CD4-positive, alpha-beta T cell treated with Interleukin-15 for 4 hours (primary cell): ENCODE results near the gene SNX3.

ENCODE experiments used
- DNase-seq: peaks from one replicate; pipeline ENCODE4 v3.0.0-alpha.2; 2020; ENCODE audit warnings: low spot score

SNX3 gene

DNA sequence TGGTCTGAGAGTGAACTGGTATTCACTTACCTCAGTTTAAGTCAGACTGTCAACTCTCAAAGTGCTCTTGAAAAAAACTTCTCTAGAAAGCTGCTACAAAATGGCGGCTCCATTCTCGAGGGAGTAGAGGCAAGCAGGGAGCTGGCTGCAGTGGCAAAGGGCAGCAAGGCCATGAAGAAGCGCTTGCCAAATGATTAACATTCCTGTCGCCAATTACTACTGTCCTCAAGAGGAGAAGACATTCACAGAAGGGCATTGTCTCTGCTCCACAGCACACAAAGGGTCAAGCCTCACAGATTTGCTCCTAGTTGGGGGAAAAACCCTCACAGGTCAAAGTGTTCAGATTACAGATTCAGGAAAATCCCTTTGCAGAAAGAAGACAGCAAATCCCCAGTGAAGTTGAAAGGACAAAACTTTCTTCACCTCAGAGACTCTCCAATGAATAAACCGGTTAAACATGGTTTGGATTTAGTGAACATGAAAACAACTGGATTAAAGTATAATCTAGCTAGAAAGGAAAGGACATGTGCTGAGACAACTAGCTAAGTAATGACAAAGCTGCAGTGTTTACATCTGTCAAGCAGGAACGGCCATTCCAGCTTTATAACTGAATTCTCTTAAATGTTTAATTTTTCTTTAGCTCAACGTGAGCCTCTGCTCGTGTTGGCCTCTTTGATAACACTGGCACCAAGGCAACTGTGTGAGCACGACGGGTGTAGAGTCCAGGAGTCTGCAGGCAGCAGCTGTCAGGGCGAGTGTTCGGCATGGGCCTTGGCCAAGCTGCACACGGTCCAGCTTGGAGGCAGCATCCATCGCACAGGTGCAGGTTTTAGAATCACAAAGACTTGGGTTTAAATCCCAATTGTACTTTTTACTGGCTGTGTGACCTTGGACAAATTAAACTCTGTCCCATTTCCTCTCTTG is 57.4 kb downstream of the SNX3 start:
- no peak for DNase-seq

DNA sequence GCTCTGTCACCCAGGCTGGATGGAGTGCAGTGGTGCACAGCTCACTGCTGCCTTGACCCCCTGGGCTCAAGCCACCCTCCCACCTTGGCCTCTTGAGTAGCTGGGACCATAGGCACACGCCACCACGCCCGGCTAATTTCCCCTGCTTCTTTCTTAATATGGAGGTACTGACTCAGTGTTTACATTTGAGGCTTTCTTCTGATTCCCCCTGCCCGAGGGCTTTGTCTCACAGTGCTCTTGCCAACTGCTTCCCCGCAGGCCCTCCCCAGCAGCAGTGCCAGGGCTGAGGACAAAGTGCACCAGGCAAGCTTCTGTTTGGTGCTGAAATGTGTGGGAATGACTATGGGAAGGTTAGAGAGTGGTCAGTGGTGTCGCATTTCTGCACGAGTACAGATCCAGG is 60.2 kb downstream of the SNX3 start:
- DNase-seq = no peak

DNA sequence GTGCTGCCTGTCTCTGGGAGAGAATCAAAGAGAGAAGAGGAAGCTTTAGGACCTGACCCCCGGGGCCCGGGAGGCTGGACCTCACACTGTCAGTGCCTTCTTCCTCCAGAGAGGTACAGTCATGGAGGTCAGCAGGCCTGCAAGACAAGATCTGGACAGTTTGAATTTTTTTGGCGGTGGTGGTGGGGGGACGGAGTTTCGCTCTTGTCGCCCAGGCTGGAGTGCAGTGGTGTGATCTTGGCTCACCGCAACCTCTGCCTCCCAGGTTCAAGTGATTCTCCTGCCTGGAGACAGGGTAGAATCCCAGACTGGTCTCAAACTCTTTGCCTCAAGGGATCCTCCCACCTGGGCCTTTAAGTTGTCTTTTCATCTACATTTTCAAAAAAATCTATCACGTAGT is 60.7 kb downstream of the SNX3 start:
- no peak for DNase-seq

DNA sequence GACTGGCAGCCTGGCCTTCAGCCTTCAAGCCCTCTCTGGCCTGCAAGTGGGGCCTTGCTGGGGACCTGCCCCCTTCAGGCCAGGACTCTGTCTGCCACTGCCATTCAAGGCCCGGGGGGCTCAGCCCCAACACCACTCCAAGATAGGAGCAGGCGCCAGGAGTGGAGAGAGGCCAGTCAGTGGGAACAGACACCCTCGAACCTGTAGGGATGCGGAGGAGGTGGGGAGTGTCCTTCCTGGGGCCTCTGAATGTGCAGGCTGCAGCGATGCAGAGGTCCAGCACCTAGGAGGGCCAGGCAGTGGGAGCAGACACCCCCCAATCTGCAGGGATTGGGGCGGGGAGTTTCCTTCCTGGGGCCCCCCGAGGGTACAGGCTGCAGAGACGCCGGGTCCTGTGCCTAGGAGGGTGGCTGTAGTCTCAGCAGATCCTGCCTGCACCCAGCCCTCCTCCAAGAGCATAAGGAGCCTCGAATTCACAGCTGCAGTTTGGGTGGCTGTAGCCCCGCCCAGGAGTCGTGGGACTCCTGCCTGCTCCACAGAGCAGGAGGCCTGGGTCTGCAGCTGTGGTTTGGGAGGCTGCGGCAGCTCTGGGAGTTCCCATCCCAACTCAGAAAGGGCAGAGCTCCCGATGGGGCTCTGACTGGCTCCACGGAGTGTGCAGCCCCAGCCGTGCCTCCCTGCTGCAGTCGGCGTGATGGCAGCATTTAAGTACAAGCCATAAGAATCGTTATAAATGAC is 61.9 kb downstream of the SNX3 start:
- no peak for DNase-seq

DNA sequence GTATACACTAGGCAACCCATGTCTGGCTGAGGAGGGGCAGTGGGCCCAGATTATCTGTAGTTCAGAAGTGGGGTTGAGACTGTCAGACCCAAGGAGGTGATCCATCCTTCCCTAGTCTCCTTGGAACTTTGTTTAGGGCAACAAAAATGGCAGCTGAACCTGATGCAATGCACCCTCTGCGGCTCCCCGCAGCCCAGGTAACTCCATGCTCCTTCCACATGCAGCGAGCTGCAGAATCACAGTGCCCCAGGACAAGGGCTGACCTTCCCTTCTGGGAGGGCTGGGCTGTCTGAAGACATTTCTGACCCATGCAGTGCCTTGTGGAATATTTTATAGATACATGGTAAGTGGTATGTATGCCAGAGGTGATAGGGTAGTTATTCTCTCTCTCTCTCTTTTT is 65.6 kb downstream of the SNX3 start:
- no peak for DNase-seq

DNA sequence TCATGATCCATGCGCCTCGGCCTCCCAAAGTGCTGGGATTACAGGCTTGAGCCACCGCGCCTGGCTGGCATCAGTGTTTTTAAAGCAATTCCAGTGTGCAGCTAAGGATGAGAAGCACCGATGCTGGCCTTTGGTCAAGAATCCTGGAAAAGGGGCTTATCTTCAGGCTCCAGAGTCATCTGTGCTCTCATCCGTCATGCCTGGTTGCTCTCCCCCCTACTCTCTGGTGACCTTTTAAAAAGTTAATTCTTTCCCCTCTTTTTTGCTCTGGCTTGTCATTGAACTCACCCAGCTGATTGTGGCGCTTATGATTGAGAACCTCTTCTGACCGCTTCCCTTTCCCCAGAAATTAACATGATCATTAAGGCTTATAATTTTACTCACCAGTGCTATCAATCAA is 66.3 kb downstream of the SNX3 start:
- no peak for DNase-seq

DNA sequence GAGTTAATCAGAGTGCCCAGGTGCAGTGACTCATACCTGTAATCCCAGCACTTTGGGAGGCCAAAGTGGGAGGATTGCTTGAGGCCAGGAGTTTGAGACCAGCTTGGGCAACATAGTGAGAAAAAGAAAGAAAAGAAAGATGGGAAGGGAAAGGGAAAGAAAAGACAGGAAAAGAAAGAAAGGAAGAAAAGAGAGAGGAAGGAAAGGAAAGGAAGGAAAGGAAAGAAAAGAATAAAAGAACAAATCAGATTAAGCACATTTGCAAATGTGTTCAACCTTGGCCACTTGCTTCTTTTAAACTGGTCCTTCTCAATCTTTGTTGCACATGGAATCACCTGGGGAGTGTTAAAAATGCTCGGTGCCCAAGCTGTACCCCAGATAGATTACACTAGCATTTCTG is 67.0 kb downstream of the SNX3 start:
- DNase-seq = no peak

DNA sequence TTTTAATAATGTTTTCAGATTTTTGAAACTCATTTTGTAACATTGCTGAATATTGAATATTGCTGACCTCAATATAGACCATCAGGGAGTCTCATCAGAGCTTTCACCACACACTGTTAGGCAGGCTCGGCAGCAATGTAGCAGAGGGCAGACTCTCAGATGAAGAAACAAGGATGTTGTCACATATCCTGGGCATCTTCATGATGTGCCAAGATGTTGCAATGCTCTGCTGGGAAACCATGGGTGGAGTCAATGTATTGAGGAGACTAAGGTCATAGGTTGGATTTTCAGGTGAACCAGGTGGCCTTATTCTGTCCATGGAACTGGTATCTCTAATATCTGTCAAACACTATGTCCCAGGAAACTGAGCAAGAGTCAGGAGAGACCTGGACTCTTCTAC is 67.7 kb downstream of the SNX3 start:
- DNase-seq = no peak

DNA sequence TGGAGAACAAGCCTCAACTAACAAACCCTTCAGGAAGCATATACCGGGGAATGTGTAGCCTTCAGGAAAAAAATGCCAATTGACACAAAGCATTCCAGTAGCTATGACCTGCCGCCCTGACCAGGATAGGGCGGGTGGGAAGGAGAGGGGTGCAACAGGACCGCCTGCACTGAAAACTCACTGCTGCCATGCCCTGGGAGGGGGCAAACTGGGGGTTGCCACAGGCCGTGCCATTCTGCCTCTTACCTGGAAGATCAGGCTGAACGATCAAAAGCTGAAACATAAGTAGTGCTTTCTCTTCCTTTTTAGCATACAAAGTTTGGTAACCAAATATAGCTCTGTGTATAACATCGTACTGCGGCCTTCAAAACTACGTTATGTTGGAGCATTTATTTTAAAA is 73.3 kb downstream of the SNX3 start:
- DNase-seq = no peak

DNA sequence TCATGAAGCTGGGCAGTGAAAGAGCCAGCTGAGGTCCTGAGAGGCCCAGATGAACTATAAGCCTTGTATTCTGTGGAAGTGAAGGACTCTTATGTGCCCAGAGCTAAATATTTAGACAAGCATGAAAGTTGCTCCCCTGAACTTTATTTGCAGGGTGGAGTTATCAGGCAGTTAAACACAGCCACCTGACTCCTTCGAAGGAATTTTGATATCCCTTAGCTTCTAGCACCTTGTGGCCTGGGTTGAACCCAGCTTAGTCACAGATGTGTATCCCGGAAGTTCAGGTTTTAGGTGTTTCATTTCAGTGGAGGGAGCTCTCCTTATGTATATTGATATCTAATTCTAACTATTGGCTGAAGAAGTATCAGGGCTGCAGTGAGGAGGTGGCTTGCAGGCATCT is 74.6 kb downstream of the SNX3 start:
- DNase-seq = no peak

DNA sequence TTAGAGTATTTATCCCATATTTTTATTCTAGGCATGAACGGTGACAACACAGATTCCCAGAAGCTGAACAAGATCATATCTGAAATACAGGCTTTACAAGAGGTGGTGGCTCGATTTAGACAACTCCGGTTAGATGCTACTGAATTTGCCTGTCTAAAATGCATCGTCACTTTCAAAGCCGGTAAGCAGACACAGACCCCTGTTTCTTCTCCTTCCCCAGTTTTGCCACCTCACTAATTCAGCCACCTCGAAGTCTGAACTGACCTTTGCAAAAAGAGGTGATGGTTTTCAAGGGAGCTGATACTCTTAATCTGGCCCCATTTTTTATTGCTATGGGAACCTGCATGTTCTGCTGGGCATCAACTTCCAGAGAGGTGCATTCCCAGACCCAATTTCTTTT is 80.1 kb downstream of the SNX3 start:
- no peak for DNase-seq

DNA sequence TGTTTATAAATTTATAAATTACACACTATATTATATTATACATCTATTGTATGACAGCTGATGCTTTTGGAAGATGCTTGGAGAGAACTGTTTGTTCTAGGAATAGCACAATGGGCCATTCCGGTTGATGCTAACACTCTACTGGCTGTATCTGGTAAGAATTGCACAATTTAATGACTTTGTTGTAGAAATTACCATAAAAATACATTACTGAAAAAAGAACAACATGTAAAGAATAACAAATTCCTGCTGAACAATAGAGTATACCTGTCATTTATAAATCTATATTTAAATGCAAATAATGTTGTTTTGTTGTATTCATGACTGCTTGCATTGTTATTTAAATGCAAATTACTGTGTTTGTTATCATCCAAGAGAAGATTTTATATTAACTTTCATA is 80.6 kb downstream of the SNX3 start:
- no peak for DNase-seq

DNA sequence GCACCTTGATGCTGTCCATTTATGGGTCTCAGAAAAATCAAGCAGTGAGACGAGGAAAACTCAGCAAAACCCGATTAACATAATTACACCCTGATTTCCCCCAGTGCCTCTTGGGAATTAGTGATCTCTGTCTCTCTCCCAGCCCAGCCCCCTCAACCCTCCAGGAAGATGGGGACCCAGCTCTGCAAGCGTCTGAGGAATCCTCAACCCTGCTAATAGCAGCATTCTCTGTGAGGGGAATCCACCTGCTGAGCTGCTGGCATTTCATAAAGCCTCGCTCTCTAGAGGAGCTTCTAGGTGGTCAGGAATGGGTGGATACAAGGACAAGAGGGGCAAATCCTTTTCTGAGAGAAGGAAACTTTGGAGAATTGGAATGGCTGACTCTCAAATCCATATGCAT is 81.1 kb downstream of the SNX3 start:
- no peak for DNase-seq

DNA sequence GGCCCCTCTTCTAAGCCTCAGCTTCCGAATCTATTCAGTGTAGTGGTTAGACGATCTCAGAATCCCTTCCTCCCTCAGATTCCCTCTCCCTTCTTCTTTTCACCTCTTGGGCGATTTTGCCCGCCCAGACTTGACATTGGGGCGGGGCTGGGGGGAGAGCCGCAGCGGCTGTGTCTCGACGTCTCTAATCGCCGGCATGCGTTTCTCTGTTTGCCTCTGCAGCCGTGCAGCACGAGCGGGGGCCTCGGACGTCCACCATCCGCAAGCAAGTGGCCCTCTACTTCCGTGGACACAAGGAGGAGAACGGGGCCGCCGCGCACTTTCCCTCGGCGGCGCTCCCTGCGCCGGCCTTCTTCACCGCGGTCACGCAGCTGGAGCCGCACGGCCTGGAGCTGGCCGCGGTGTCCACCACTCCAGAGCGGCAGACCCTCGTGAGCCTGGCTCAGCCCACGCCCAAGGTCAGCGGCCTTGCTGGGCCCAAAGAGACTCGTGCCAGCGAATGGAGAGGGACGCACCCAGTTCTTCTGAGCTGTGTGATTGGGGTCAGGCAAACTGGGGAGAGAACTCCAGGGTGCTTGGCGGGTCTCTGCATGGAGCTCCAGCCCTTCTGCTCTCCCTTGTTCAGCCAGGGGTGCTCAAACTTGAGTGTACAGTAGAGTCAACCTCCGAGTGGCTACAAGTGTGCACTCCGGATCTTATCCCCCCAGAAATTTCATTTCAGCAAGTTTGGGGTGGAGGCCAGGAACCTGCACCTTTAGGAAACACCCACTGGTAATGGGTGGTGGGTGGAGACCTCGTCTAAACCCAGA is 84.4 kb downstream of the SNX3 start:
- no peak for DNase-seq

DNA sequence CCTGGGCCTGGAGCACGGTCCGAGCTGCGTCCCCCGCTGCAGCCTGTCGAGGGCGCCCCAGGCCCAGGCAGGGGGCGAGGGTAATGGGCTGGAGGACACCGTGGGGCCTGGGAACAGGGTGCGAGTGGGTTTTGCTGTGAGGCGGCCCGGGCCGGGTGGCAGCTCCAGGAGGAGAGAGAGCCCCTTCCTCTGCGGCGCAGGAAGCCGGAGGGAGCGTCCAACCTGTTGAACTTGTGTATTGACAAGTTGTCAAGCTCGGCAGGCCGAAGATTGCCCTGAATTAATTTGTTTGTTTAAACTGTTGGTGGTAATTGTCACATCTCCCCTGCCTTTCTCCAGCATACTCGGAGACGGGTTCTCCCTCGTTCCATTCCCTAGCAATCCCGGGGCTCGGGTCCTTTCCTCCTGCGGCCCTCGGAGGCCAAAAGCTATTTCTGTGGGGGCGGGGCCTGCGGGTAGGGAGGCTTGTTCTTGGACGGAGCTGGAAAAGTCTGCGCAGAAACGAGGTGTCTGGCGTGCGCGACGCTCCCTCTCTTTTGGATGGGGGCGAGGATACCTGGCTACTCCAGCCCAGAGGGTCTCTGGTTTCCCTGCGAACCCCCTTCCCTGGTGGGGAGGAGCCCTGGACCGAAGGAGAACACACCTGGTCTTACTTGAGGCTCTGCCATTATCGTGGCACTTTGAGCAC is 85.1 kb downstream of the SNX3 start:
- no peak for DNase-seq

DNA sequence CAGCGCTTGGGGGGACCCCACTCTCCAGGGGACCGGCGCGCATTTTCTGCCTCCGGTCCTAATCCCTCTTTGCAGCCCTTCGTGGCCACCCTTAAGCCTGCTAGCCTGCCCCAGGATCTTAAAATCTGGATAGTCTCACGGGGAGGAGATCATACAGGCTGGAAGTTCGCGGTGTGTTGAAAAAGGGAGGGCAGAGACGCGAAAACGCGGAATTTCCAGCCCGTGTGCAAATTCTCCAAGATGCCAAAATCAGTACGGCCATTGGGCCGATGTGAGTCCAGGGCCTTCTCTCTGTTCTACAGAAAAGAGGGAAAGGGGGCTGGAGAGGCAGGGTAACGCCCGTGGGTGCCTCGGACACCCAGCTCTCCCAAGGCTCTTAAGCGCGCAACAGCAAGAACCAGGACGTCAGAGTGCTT is 85.7 kb downstream of the SNX3 start:
- no peak for DNase-seq

DNA sequence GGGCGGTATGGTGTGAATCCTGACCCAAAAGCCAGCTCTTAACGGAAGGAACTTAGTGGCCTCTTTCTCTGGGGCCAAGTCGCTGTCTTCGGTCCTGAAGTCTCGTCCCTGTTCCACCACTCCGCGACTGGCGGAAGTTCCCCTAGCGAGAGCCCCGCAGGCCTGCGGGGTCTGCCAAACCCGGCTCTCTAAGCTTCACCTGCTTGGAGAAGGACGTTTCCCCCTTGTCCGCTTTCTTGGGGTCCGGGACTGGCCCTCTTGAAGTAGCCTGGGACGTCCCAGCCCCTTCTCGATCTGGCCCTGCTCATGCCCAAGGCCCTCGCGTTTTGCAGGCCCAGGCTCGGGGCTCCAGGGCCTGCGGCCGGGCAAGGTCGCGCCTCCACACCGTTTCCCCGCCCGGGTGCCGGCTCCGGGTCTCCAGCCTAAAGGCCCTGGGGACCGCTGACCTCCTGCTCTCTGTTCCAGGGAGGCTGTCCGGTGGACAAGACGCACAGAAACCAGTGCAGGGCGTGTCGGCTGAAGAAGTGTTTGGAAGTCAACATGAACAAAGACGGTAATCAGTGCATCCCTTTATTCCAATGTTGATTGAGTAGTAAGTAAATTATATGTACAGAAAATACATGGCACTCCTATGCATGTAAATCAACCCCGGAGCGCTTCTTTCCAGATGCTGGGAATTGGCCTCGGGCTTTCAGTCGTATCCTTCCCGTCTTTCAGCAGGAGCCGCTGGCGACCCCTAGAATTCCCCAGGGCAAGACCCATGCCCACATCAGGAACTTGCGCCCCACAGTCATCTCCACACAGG is 86.3 kb downstream of the SNX3 start:
- no peak for DNase-seq

DNA sequence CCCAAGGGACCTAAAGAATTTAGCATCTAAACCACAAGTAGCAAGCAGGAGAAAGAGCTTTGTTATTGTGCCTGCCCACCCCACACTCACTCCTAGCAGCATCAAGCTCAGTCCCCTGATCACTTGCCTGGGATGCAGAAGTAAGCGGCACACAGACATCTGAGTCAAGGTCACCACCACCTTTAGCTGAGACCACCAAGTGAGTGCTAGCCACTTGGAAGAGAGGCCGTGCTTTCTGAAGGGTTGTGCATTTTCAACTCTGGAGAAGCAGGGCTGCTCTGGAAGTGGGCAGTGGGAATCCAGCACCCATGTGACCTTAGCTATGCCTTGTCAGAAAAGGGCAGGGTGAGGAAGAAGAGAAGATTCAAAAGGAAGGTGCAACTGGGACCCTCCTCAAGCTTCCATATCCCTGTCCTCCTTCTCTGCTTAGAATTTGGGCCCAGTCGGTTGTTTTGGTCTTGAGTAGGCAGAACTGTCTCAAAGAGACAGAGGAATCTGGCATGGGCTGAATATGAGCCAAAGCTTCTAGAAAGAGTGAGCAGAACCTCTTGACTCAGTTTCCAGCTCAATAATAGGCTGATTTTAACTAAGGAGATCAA is 88.8 kb downstream of the SNX3 start:
- DNase-seq = no peak

DNA sequence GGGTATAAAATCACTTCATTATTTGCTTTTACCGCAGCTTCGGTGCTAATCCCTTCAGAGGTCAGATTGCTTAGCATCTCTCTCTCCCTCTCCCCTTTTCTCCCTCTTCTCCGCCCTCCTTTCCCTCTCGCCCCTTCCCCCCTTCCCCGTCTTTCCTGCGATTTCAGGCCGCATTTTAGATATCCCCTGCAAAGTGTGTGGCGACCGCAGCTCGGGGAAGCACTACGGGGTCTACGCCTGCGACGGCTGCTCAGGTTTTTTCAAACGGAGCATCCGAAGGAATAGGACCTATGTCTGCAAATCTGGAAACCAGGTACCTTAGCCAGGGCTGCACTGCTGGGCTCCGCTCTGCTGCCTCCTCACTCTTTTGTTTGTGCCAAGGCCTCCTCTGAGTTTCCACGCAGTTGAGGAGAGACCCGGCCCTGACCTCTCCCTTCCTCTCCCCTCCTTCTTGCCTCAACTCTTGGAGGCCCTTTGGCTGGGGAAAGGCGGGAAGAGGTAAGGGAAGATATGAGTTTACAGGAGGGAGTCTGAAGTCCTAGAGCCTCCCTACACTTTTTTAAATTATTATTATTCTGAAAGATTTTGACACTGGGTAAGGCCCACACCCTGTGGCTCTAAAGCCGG is 89.4 kb downstream of the SNX3 start:
- no peak for DNase-seq
